Neuronal stem cell (in vitro differentiated cells): Measurements from ENCODE around the gene NAALADL2.

Source experiments
- DNase-seq: peaks from one replicate; pipeline ENCODE4 v3.0.0-alpha.2; 2013; ENCODE audit warnings: low spot score
- H2AFZ ChIP-seq: one replicate; pipeline ENCODE4 v1.6.1; 2013; ENCODE audit warnings: mild to moderate bottlenecking, low read length, inconsistent platforms
- H2AK5ac ChIP-seq: 2 replicates; pipeline ENCODE4 v1.6.1; 2013; ENCODE audit warnings: low read depth, mild to moderate bottlenecking, inconsistent platforms, low read length, moderate library complexity, mixed read lengths
- H2BK120ac ChIP-seq: 2 replicates; pipeline ENCODE4 v1.6.1; 2013; ENCODE audit warnings: low read depth, mild to moderate bottlenecking, inconsistent platforms, low read length, moderate library complexity, mixed read lengths
- H2BK12ac ChIP-seq: one replicate; pipeline ENCODE4 v1.6.1; 2013; ENCODE audit warnings: low read length, inconsistent platforms
- H2BK15ac ChIP-seq: 2 replicates; pipeline ENCODE4 v1.6.1; 2013; ENCODE audit warnings: mild to moderate bottlenecking, low read length, inconsistent platforms, mixed read lengths
- H2BK5ac ChIP-seq: one replicate; pipeline ENCODE4 v1.6.1; 2013; ENCODE audit warnings: inconsistent platforms, mild to moderate bottlenecking, low read length, moderate library complexity
- H3K14ac ChIP-seq: one replicate; pipeline ENCODE4 v1.6.1; 2013; ENCODE audit warnings: low read length, inconsistent platforms
- H3K18ac ChIP-seq: 2 replicates; pipeline ENCODE4 v1.6.1; 2013; ENCODE audit warnings: low read length, inconsistent platforms
- H3K23ac ChIP-seq: 2 replicates; pipeline ENCODE4 v1.6.1; 2013; ENCODE audit warnings: low read depth, mild to moderate bottlenecking, mixed read lengths, low read length, inconsistent platforms; ENCODE audit not compliant: poor library complexity
- H3K27ac ChIP-seq: replicated peaks from 3 replicates; pipeline ENCODE4 v1.5.1; 2013; ENCODE audit warnings: low read length, inconsistent platforms
- H3K27me3 ChIP-seq, 3 experiments: 2 replicates each; pipeline ENCODE4 v1.6.1; 2013; ENCODE audit warnings: low read length in 3 of 3, mild to moderate bottlenecking in 2 of 3, inconsistent platforms in 1 of 3, low read depth in 1 of 3, mixed read lengths in 1 of 3, moderate library complexity in 1 of 3; ENCODE audit not compliant: control insufficient read depth in 3 of 3, insufficient read depth in 3 of 3
- H3K36me3 ChIP-seq, 2 donors: replicated peaks in 1 of 2; 2 replicates each; pipeline ENCODE4 v1.6.1; 2013; ENCODE audit warnings: low read length in 2 of 2; ENCODE audit not compliant: control insufficient read depth in 2 of 2, insufficient read depth in 2 of 2
- H3K4ac ChIP-seq: 2 replicates; pipeline ENCODE4 v1.6.1; 2013; ENCODE audit warnings: inconsistent platforms, mild to moderate bottlenecking, low read length, moderate library complexity
- H3K4me1 ChIP-seq, 2 donors: 1 replicate in 1 of 2; 2 replicates in 1 of 2; pipeline ENCODE4 v1.6.1; 2013; ENCODE audit warnings: low read length in 2 of 2, low read depth in 1 of 2; ENCODE audit not compliant: control insufficient read depth in 2 of 2, insufficient read depth in 1 of 2
- H3K4me2 ChIP-seq: one replicate; pipeline ENCODE4 v1.6.1; 2013; ENCODE audit warnings: mild to moderate bottlenecking, low read length, inconsistent platforms; ENCODE audit not compliant: insufficient read depth, poor library complexity, severe bottlenecking
- H3K4me3 ChIP-seq, 2 donors: 2 replicates each; pipeline ENCODE4 v1.5.1; 2013; ENCODE audit warnings: low read length in 2 of 2, mild to moderate bottlenecking in 2 of 2, inconsistent platforms in 1 of 2, moderate library complexity in 1 of 2
- H3K79me1 ChIP-seq: one replicate; pipeline ENCODE4 v1.6.1; 2013; ENCODE audit warnings: low read depth, mild to moderate bottlenecking, inconsistent platforms, low read length, moderate library complexity
- H3K9ac ChIP-seq: one replicate; pipeline ENCODE4 v1.6.1; 2013; ENCODE audit warnings: mild to moderate bottlenecking, low read depth, low read length, inconsistent platforms; ENCODE audit not compliant: poor library complexity
- H3K9me3 ChIP-seq, 2 donors: replicated peaks in 1 of 2; 2 replicates each; pipeline versions ENCODE3 to v1.6.1; 2013; ENCODE audit warnings: low read length in 2 of 2, mild to moderate bottlenecking in 2 of 2, inconsistent platforms in 1 of 2, low read depth in 1 of 2, mixed read lengths in 1 of 2, moderate library complexity in 1 of 2; ENCODE audit not compliant: control insufficient read depth in 2 of 2, insufficient read depth in 1 of 2
- H4K8ac ChIP-seq: one replicate; pipeline ENCODE4 v1.6.1; 2013; ENCODE audit warnings: low read depth, mild to moderate bottlenecking, inconsistent platforms, low read length, moderate library complexity
- H4K91ac ChIP-seq: one replicate; pipeline ENCODE4 v1.6.1; 2013; ENCODE audit warnings: low read length, low read depth, mild to moderate bottlenecking, inconsistent platforms; ENCODE audit not compliant: poor library complexity
- WGBS, 2 donors: extraction: QIAGEN DNeasy Blood & Tissue Kit; methylation state at CpG; one replicate each; pipeline ENCODE4 v1.1.7; 2013; ENCODE audit warnings: missing lambda C conversion rate in 2 of 2, mixed read lengths in 1 of 2; ENCODE audit not compliant: insufficient read length in 2 of 2, insufficient replicate concordance in 1 of 2; ENCODE audit errors: extremely low coverage in 2 of 2; 5-methylcytosine and 5-hydroxymethylcytosine counted together

The NAALADL2 gene

DNA sequence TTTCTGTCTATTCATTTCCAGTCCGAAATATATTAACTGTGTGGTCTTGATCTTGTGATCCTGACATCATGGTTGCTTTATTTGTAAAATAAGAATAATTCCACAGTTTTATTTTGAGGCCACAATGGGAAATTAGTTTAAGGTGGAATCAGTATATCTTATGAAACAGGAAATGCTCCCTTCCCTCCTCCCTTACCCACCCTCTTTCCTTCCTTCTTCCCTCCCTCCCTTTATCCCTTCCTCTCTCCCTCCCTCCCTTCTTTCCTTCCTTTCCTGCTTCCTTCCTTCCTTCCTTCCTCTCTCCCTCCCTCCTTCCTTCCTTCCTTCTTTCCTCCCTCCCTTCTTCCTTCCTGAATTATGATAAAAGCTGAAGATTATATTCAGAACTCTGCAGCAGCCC is 452.3 kb downstream of the NAALADL2 start:
- Histone ChIP-seq H2BK120ac (no peak overlapping the region), H3K27ac (no peak overlapping the region), H3K4me2 (no peak overlapping the region), H3K9me3 (no peaks in the 10 kb centered on the region), H3K27me3 (no peaks in the 10 kb centered on the region), H2BK15ac (no peak overlapping the region), H3K23ac (no peak overlapping the region), H3K36me3 (no peaks in the 10 kb centered on the region), H2BK5ac (no peak overlapping the region), H3K4me1 (no peaks in the 10 kb centered on the region), H3K18ac (no peak overlapping the region), H3K4me3 (no peak overlapping the region), H2BK12ac (no peak overlapping the region), H2AFZ (no peak overlapping the region), H3K9ac (no peak overlapping the region), H4K8ac (no peak overlapping the region), H3K79me1 (no peaks in the 10 kb centered on the region), H3K4ac (no peak overlapping the region), H2AK5ac (no peak overlapping the region), H4K91ac (no peak overlapping the region), H3K14ac (no peak overlapping the region)
- WGBS, 2 donors = no CpG with 5 or more reads among the region's 1 CpG
- no peak for DNase-seq

DNA sequence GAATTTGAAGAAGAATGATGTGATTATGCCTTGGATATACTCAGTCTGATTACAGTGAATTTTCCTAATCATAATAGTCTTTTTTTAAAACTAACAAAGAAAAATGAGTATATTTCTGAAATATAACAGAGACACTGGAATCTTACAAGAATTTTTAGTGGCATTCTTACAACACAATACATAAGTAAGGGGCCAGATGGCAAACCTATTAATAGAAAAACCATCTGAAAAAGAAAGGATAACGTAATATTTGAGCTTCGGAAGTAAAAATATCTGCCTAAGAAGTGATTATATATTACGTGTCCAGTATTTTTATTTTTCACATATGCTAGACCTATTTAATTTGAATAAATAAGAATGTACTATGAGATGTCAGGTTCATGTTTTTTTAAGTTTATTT is 452.8 kb downstream of the NAALADL2 start:
- no peak overlapping the region for H2BK120ac ChIP-seq

DNA sequence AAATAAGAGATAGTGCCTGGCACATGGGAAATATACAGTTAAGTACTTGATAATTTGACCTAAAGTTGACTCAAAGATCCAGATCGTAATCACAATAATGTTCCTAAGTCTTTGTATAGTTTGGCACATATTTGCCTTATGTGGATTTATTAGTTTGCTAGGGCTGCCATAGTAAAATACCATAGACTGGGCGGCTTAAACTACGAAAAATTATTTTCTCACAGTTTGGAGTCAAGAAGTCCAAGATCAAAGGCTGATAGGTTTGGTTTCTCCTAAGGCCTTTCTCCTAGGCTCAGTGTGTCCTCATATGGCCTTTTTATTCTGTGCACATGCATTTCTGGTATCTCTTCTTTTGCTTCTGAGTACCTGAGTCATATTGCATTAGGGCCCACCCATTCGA is 453.7 kb downstream of the NAALADL2 start:
- Histone ChIP-seq H2BK12ac (no peak overlapping the region), H3K4ac (no peak overlapping the region), H4K8ac (no peak overlapping the region), H3K27ac (no peak overlapping the region), H3K23ac (no peak overlapping the region), H3K4me1 (no peaks in the 10 kb centered on the region), H3K18ac (no peak overlapping the region), H3K14ac (no peak overlapping the region), H2BK15ac (no peak overlapping the region), H3K79me1 (no peaks in the 10 kb centered on the region), H3K9ac (no peak overlapping the region), H4K91ac (no peak overlapping the region), H3K9me3 (no peaks in the 10 kb centered on the region), H2BK120ac (no peak overlapping the region), H3K4me2 (no peak overlapping the region), H3K27me3 (no peaks in the 10 kb centered on the region), H3K36me3 (no peaks in the 10 kb centered on the region), H2AK5ac (no peak overlapping the region), H2AFZ (no peak overlapping the region), H2BK5ac (no peak overlapping the region), H3K4me3 (no peak overlapping the region)
- no CpG with 5 or more reads among the region's 4 CpGs for WGBS, 2 donors
- no peak for DNase-seq

More for the DNA sequence above, 452.8 kb downstream of the NAALADL2 start:
- H3K4ac ChIP-seq = no peak overlapping the region
- WGBS, 2 donors = no CpG with 5 or more reads among the region's 3 CpGs
- no peaks in the 10 kb centered on the region for H3K9me3 ChIP-seq
- no peak overlapping the region for H2BK5ac ChIP-seq
- DNase-seq = no peak
- H3K4me3 ChIP-seq = no peak overlapping the region
- no peak overlapping the region for H2BK15ac ChIP-seq
- H3K79me1 ChIP-seq = no peaks in the 10 kb centered on the region
- no peak overlapping the region for H3K9ac ChIP-seq
- H3K14ac ChIP-seq = no peak overlapping the region
- no peak overlapping the region for H2BK12ac ChIP-seq
- no peak overlapping the region for H3K23ac ChIP-seq
- no peak overlapping the region for H2AK5ac ChIP-seq
- no peak overlapping the region for H3K27ac ChIP-seq
- no peak overlapping the region for H3K4me2 ChIP-seq
- no peaks in the 10 kb centered on the region for H3K36me3 ChIP-seq
- no peaks in the 10 kb centered on the region for H3K4me1 ChIP-seq
- no peak overlapping the region for H2AFZ ChIP-seq
- H4K91ac ChIP-seq = no peak overlapping the region
- no peaks in the 10 kb centered on the region for H3K27me3 ChIP-seq
- no peak overlapping the region for H3K18ac ChIP-seq
- no peak overlapping the region for H4K8ac ChIP-seq

DNA sequence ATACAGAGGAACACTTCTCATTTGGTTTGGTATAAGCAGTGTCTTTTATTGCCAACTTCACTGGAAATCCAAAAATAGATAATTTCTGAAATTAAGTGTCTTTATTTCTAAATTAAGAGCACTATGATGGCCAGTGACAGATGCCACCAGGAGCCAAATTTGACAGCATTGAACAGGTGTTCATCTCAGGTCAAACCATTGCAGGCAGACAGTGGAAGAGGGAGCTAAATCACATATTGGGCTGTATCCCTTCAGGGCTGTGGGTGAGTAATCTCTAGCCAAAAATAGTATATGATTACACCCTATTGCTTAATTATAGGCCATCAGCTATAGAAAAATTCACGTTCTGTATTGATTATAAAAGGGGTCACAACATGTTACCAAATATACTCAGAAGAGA is 457.7 kb downstream of the NAALADL2 start:
- no peak overlapping the region for H3K27ac ChIP-seq
- no peak overlapping the region for H3K23ac ChIP-seq
- H4K8ac ChIP-seq = no peak overlapping the region
- no peaks in the 10 kb centered on the region for H3K4me1 ChIP-seq
- no peaks in the 10 kb centered on the region for H3K36me3 ChIP-seq
- no peak overlapping the region for H2BK120ac ChIP-seq
- no peaks in the 10 kb centered on the region for H3K9me3 ChIP-seq
- no peak overlapping the region for H2BK12ac ChIP-seq
- no peak overlapping the region for H2BK15ac ChIP-seq
- H3K9ac ChIP-seq = no peak overlapping the region
- no peak overlapping the region for H3K4me3 ChIP-seq
- H4K91ac ChIP-seq = no peak overlapping the region
- H3K4ac ChIP-seq = no peak overlapping the region
- H2BK5ac ChIP-seq = no peak overlapping the region
- no peaks in the 10 kb centered on the region for H3K27me3 ChIP-seq
- H3K18ac ChIP-seq = no peak overlapping the region
- H2AFZ ChIP-seq = no peak overlapping the region
- no peak overlapping the region for H3K14ac ChIP-seq
- no peaks in the 10 kb centered on the region for H3K79me1 ChIP-seq
- H2AK5ac ChIP-seq = no peak overlapping the region
- no peak overlapping the region for H3K4me2 ChIP-seq
- no CpG with 5 or more reads among the region's 1 CpG for WGBS, 2 donors
- DNase-seq = no peak
